Sigmoid colon (tissue), 7 donors: ENCODE results near the gene PLEKHA6. TPM values are rescaled to one million over a fixed set of nuclear protein-coding genes. Genes with fewer than 3 reads are reported as not detected.

Source experiments
- DNase-seq: peaks from one replicate; pipeline ENCODE4 v3.0.0-alpha.2; 2019
- H3K27ac ChIP-seq, 4 donors: fragments of 200-600 bp; sonication (generic); one replicate each; pipeline ENCODE4 v1.5.1; 2016 to 2019; ENCODE audit warnings: mild to moderate bottlenecking in 1 of 4
- H3K27me3 ChIP-seq, 3 donors: fragments of 200-600 bp; sonication (generic); one replicate each; pipeline ENCODE4 v1.5.1; 2019; ENCODE audit warnings: mild to moderate bottlenecking in 1 of 3
- H3K36me3 ChIP-seq, 4 donors: fragments of 200-600 bp; sonication (generic); one replicate each; pipeline ENCODE4 v1.5.1; 2016 to 2019
- H3K4me1 ChIP-seq, 4 donors: fragments of 200-600 bp; sonication (generic); one replicate each; pipeline ENCODE4 v1.5.1; 2017 to 2019
- H3K4me3 ChIP-seq, 4 donors: fragments of 200-600 bp; sonication (generic); one replicate each; pipeline ENCODE4 v1.5.1; 2017 to 2019; ENCODE audit warnings: mild to moderate bottlenecking in 2 of 4, moderate library complexity in 1 of 4
- H3K9me3 ChIP-seq, 4 donors: fragments of 200-600 bp in 3 of 4; sonication (generic) in 3 of 4; one replicate each; pipeline versions ENCODE4 v1.5.1 to v1.6.1; 2013 to 2019
- EP300 ChIP-seq, 4 donors: sonication (generic); formaldehyde crosslinking; IDR thresholded peaks; one replicate each; pipeline ENCODE4 v1.6.1; 2017; ENCODE audit warnings: antibody characterized with exemption in 4 of 4
- POLR2A ChIP-seq, 2 donors: fragments of 450-650 bp; IDR thresholded peaks; one replicate each; pipeline ENCODE4 v1.6.1; 2016; ENCODE audit warnings: antibody characterized with exemption in 2 of 2, mild to moderate bottlenecking in 2 of 2, moderate library complexity in 2 of 2
- POLR2AphosphoS5 ChIP-seq, 4 donors: sonication (generic); formaldehyde crosslinking; IDR thresholded peaks; one replicate each; pipeline ENCODE4 v1.6.1; 2017; ENCODE audit warnings: antibody characterized with exemption in 4 of 4
- WGBS, 2 donors: extraction: QIAGEN DNeasy Blood & Tissue Kit; methylation state at CpG; one replicate each; pipeline ENCODE4 v1.1.7; 2013; 5-methylcytosine and 5-hydroxymethylcytosine counted together
- intact Hi-C: fragments of 100-400 bp; cut with DNase I; formaldehyde crosslinking; loops from one replicate; pipeline ENCODE4 v1.15.1; 2023
- polyA plus RNA-seq, 3 donors: library from polyadenylated mRNA; stranded (reverse); fragments of 200-250 nt; gene quantifications; one replicate each; pipeline ENCODE4 v1.2.3, GENCODE V29; 2013
- total RNA-seq, 4 donors: library from RNA; depleted of rRNA; stranded (reverse); fragments of >200 nt; gene quantifications; one replicate each; pipeline ENCODE4 v1.1.0, GENCODE V29; 2016
- TF ChIP-seq, protein P1 (sequence below), 4 experiments: fragments of 450-650 bp in 3 of 4; fragments of 200-600 bp in 1 of 4; IDR thresholded peaks; one replicate each; pipeline ENCODE4 v1.5.1; 2016 to 2019; ENCODE audit warnings: antibody characterized with exemption in 4 of 4, mild to moderate bottlenecking in 3 of 4, moderate library complexity in 2 of 4
- donor health status: healthy with polysubstance abuse.
- donor health status: Bipolar disorder and iron deficiency.
- donor health status: healthy.

PLEKHA6 gene
- total and polyA plus RNA-seq, 7 donors = 5.6 to 58.7 (median 15.0) TPM

DNA sequence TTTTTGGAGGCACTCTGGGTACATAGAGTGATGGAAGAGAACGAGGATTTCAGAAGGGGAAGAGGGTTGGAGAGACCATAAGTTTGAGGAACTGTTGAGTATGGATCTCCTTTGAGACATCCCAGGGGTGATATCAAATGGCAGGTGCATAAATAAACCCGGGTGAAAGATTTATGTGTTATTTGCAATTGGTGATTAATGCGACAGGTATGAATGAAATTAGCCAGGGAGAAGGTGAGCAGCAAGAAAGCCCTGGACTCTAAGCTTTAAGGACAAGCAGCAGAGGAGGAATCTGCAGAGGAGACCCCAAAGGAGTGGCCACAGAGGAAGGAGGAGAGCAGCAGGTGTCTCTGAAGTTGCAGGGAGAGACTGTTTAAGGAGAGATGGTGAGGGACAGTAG is 184.8 kb downstream of the PLEKHA6 start:
- Histone ChIP-seq H3K27me3 (peaks cover 0 to 6% (median 0%) of the 10 kb centered on the region in 3 donors), H3K4me1 (no peaks in the 10 kb centered on the region), H3K4me3 (no peak overlapping the region), H3K36me3 (no peaks in the 10 kb centered on the region), H3K27ac (no peak overlapping the region), H3K9me3 (peaks cover 0 to 4% (median 0%) of the 10 kb centered on the region in 4 donors)
- TF ChIP-seq EP300 (IDR thresholded peaks at IDR 0.05) (no peak), POLR2A (IDR thresholded peaks at IDR 0.05) (no peak), POLR2AphosphoS5 (IDR thresholded peaks at IDR 0.05) (no peak)
- TF ChIP-seq, protein P1, sequence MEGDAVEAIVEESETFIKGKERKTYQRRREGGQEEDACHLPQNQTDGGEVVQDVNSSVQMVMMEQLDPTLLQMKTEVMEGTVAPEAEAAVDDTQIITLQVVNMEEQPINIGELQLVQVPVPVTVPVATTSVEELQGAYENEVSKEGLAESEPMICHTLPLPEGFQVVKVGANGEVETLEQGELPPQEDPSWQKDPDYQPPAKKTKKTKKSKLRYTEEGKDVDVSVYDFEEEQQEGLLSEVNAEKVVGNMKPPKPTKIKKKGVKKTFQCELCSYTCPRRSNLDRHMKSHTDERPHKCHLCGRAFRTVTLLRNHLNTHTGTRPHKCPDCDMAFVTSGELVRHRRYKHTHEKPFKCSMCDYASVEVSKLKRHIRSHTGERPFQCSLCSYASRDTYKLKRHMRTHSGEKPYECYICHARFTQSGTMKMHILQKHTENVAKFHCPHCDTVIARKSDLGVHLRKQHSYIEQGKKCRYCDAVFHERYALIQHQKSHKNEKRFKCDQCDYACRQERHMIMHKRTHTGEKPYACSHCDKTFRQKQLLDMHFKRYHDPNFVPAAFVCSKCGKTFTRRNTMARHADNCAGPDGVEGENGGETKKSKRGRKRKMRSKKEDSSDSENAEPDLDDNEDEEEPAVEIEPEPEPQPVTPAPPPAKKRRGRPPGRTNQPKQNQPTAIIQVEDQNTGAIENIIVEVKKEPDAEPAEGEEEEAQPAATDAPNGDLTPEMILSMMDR (IDR thresholded peaks at IDR 0.05) = no peak
- WGBS, 2 donors = 73 to 80% methylated on average over 3 of the region's 3 CpGs
- no peak for DNase-seq
- intact Hi-C loops = no loop called here

DNA sequence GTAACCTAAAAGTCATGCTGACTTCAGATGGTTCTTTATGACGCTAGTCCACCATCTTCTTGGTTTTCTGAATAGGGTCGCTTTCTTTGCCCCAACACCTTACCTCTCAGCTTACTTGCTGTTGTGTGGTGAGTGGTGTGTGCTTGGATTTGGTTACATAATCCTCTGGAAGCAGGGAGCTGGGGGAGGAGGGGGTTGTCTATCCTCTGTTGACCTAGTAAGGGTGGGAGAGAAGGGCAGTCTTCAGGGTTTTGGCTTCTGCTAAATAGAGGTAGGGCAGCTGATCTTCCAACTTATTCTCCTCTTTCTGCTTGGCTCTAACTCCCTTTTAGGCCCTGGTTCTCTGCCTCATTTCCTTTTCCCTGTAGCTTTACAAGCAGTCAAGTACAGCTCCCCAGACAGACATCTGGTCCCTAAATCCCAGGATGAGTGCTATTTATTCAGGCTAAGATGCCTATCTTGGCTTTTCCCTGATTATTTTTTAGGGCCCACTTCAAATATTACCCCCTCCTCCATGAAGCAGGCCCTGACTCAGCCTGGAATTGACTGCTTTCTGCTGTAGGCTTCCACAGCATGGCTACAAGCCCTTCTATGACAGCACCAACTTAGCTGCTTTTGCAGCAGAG is 187.2 kb downstream of the PLEKHA6 start:
- Histone ChIP-seq H3K4me3 (no peak overlapping the region), H3K4me1 (no peaks in the 10 kb centered on the region), H3K27ac (no peak overlapping the region), H3K36me3 (no peaks in the 10 kb centered on the region), H3K27me3 (peaks cover 0 to 6% (median 0%) of the 10 kb centered on the region in 3 donors), H3K9me3 (peaks cover 0 to 9% (median 3%) of the 10 kb centered on the region in 4 donors)
- 94 to 98% methylated on average over 2 of the region's 2 CpGs for WGBS, 2 donors
- TF ChIP-seq POLR2AphosphoS5 (IDR thresholded peaks at IDR 0.05) (no peak), EP300 (IDR thresholded peaks at IDR 0.05) (no peak)
- intact Hi-C loops = no loop called here
- no peak for DNase-seq

GRCh38 chr1:204171751-204172178 is 188.0 kb downstream of the PLEKHA6 start:
- Histone ChIP-seq H3K9me3 (peaks cover 0 to 9% (median 3%) of the 10 kb centered on the region in 4 donors), H3K27ac (no peak overlapping the region), H3K4me3 (no peak overlapping the region), H3K36me3 (no peaks in the 10 kb centered on the region), H3K27me3 (peaks cover 0 to 3% (median 0%) of the 10 kb centered on the region in 3 donors), H3K4me1 (no peaks in the 10 kb centered on the region)
- intact Hi-C loops = no loop called here
- 38 to 54% methylated on average over 4 of the region's 4 CpGs for WGBS, 2 donors
- TF ChIP-seq, protein P1 (IDR thresholded peaks at IDR 0.05) = no peak
- TF ChIP-seq EP300 (IDR thresholded peaks at IDR 0.05) (no peak), POLR2A (IDR thresholded peaks at IDR 0.05) (no peak), POLR2AphosphoS5 (IDR thresholded peaks at IDR 0.05) (no peak)
- DNase-seq = no peak

DNA sequence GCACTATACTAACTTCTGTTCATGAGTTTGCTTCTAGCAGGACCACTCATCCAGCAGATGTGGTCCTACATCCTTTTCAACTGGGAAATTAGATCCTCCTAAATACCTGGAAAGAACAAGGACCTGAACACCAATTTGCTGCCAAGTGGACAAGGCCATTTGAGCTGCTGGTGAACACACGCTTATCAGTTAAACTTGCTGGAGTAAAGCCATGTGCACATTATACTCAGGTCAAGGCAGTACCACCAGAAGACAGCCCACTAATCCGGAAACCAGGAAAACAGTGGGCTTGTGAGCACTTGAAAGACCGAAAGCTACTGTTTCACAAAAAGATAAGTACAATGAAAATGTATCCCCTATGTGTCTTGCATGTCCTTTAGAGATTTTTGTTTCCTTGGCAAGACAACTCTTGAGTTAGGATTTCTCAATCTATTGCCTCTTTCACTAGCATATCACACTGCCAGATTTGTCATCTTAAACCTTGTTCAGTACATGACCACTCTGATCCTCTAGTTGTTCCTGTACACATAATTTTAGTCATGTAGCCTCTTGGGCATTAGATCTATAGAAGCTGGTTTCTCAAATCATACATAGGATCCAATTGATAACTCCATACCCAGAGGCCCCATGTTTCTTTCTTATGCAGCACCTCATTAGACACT is 189.1 kb downstream of the PLEKHA6 start:
- intact Hi-C loops = no loop called here

DNA sequence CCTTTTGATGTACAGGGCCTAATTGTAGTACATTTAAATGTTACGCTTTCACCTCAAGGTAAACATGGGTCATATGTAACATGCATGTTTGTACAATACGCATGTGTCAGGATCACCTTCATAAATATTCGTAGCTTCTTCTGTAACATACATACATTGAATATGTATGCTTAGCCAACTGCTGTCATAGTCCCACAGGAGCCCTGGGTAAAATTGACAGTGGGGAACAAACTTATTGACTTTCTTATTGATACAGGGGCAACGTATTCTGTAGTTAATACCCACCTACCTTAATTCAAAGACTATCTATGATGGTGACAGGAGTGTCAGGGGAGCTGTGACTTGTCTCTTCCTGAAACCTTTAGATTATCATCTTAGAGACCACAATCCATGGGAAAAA is 189.9 kb downstream of the PLEKHA6 start:
- 84 to 92% methylated on average over 4 of the region's 4 CpGs for WGBS, 2 donors
- Histone ChIP-seq H3K27me3 (no peaks in the 10 kb centered on the region), H3K4me3 (no peak overlapping the region), H3K4me1 (no peaks in the 10 kb centered on the region), H3K9me3 (peaks cover 0 to 9% (median 3%) of the 10 kb centered on the region in 4 donors), H3K36me3 (no peaks in the 10 kb centered on the region), H3K27ac (no peak overlapping the region)
- TF ChIP-seq EP300 (IDR thresholded peaks at IDR 0.05) (no peak), POLR2AphosphoS5 (IDR thresholded peaks at IDR 0.05) (no peak), POLR2A (IDR thresholded peaks at IDR 0.05) (no peak)
- TF ChIP-seq, protein P1 (IDR thresholded peaks at IDR 0.05) = no peak
- intact Hi-C loops = no loop called here
- DNase-seq = no peak

More for the DNA sequence above, 189.1 kb downstream of the PLEKHA6 start:
- 93 to 94% methylated on average over 3 of the region's 3 CpGs for WGBS, 2 donors
- peaks cover 0 to 9% (median 3%) of the 10 kb centered on the region in 4 donors for H3K9me3 ChIP-seq
- no peak for DNase-seq
- no peaks in the 10 kb centered on the region for H3K27me3 ChIP-seq
- TF ChIP-seq, protein P1 (IDR thresholded peaks at IDR 0.05) = no peak
- no peak for TF ChIP-seq POLR2A (IDR thresholded peaks at IDR 0.05)
- no peak for TF ChIP-seq EP300 (IDR thresholded peaks at IDR 0.05)
- TF ChIP-seq POLR2AphosphoS5 (IDR thresholded peaks at IDR 0.05) = no peak
- H3K4me3 ChIP-seq = no peak overlapping the region
- H3K27ac ChIP-seq = no peak overlapping the region
- no peaks in the 10 kb centered on the region for H3K4me1 ChIP-seq
- no peaks in the 10 kb centered on the region for H3K36me3 ChIP-seq
